22Rv1 (cell line): ENCODE results near the gene TMEM123.

Experiments used
- H3K27ac ChIP-seq: fragments of 450-650 bp; 2 replicates; pipeline ENCODE4 v1.5.1; 2017
- CTCF ChIP-seq: fragments of 450-650 bp; IDR thresholded peaks from 2 replicates; pipeline ENCODE4 v1.5.1; 2017; ENCODE audit warnings: mild to moderate bottlenecking
- ZFX ChIP-seq: fragments of 450-650 bp; IDR thresholded peaks from 2 replicates; pipeline ENCODE4 v1.6.1; 2017; ENCODE audit warnings: antibody characterized with exemption, borderline replicate concordance

Gene TMEM123

DNA sequence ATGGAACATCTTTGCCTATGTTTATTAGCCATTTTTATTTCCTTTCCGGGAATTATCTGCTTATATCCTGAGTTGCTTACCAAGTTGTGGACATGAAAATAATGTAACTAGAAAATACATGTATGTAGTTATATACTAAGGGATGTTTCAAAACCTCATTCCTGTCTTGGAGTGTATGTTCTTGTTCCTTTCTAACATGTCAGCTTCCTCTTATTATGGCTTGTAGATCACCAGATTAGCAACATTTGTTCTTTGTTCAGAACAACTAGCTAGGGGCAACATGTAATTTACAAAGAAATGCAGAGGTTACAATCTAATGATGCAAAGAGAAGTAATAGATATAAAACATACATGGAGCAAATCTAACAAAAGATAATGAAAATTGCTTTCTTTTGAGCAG is 13.1 kb upstream of the TMEM123 start:
- TF ChIP-seq CTCF: no peak
- TF ChIP-seq ZFX: no peak
- no peak overlapping the region for H3K27ac ChIP-seq

- TF ChIP-seq ZFX: no peak
- no peak for TF ChIP-seq CTCF
- no peak overlapping the region for H3K27ac ChIP-seq
Measured at GRCh38 chr11:102464859-102465500, 12.4 kb upstream of the TMEM123 start.

DNA sequence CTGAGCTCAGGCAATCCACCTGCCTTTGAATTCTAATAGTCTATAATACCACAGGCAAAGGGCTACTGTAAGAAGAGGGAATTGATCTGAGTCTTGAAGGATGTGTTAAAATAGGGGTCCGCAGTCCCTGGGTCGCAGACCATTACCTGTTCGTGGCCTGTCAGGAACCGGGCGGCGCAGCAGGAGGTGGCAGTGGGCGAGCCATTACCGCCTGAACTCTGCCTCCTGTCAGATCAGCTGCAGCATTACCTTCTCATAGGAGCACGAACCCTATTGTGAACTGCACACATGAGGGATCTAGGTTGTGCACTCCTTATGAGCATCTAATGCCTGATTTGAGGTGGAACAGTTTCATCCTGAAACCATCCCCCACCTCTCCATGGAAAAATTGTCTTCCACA is 11.5 kb upstream of the TMEM123 start:
- TF ChIP-seq CTCF (no peak), ZFX (no peak)
- no peak overlapping the region for H3K27ac ChIP-seq

GRCh38 chr11:102462610-102463009 is 10.0 kb upstream of the TMEM123 start:
- H3K27ac ChIP-seq: no peak overlapping the region
- TF ChIP-seq ZFX: no peak
- TF ChIP-seq CTCF: no peak

DNA sequence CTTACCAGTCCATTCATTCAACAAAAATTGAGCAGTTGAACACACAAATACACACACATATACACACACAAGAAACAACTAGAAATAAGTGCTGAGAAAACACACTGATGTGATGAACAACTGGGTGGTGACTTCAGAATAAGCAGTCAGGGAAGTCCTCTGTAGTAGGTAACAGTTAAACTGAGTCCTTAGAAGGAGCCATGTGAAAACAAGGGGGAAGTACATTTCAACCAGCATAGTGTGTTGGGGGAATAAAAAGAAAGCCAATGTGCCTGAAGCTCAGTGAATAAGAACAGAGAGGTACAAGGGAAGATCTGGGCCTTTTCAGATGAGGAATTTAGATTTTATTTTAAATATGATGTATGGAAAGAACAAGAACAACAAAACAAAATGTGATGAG is 6.8 kb upstream of the TMEM123 start:
- TF ChIP-seq ZFX: no peak
- H3K27ac ChIP-seq: no peak overlapping the region

DNA sequence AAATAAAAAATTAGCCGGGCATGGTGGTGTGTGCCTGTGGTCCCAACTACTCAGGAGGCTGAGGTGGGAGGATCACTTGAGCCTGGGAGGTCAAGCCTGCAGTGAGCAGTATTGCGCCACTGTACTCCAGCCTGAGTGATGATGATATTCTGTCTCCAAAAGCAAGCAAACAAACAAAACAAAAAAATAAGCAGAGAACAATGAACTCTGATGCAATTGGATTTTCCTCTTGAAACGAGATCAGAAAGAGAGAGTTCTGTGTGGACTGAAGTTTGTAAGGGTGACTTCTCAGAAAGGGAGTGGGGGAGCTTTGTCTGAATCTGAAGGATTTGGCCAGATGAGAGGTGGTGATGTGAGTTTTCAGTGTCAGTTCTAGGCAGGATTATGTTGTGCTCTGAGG is 6.0 kb upstream of the TMEM123 start:
- no peak overlapping the region for H3K27ac ChIP-seq

GRCh38 chr11:102457865-102458264 is 5.3 kb upstream of the TMEM123 start:
- no peak overlapping the region for H3K27ac ChIP-seq
- TF ChIP-seq ZFX (no peak), CTCF (no peak)

More for the DNA sequence above, 6.0 kb upstream of the TMEM123 start:
- no peak for TF ChIP-seq CTCF
- no peak for TF ChIP-seq ZFX
